ENCODE data around the gene BMP4. TPM values are rescaled to one million over a fixed set of nuclear protein-coding genes. Genes with fewer than 3 reads are reported as not detected.

The BMP4 gene
- total RNA-seq, 1 donor from 2014 or later: 36.4 TPM

DNA sequence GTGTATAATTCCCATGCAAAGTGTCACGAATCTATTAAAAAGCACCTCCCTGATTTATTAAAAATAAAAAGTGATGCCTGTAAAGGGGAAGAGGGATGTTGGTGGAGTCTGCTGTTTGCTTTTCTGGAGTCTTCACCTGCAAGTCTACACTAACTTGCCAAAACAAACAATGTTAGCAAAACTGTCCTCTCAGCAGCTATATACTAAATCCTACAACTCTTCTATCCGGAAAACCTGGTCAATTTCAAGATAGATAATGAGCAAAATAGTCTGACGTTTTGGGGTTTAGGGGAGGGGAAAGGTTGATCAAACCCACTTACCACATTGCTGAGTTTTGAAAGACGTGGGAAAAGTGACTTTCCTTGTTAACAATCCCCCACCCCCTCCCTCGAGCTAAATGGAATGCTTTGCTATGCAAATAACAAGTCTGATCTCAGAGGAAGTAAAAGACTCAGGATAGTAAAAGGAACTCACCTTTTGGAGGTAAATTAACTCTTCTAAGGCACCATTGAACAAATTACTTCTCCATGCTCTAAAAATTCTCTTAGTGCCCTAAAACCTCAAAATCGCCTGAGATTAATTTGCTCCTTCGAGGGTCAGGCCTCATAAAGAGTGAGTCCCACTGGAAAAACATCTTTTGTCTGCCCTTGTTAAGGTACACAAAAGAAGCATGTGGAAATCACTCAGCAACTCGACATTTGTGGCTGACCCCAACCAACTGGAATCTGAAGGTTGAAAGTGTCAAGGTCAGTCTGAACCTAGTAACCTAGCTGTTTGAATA lies 13.5 kb downstream of the BMP4 start:
- TF ChIP-seq, protein P1, sequence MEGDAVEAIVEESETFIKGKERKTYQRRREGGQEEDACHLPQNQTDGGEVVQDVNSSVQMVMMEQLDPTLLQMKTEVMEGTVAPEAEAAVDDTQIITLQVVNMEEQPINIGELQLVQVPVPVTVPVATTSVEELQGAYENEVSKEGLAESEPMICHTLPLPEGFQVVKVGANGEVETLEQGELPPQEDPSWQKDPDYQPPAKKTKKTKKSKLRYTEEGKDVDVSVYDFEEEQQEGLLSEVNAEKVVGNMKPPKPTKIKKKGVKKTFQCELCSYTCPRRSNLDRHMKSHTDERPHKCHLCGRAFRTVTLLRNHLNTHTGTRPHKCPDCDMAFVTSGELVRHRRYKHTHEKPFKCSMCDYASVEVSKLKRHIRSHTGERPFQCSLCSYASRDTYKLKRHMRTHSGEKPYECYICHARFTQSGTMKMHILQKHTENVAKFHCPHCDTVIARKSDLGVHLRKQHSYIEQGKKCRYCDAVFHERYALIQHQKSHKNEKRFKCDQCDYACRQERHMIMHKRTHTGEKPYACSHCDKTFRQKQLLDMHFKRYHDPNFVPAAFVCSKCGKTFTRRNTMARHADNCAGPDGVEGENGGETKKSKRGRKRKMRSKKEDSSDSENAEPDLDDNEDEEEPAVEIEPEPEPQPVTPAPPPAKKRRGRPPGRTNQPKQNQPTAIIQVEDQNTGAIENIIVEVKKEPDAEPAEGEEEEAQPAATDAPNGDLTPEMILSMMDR (conservative IDR thresholded peaks at IDR 0.05): no peak
- Mint-ChIP-seq H3K4me3 (peak overlapping the region; percentile 27), H3K9me3 (no peaks in the 10 kb centered on the region), H3K27me3 (peaks cover 33% of the 10 kb centered on the region), H3K4me1 (ENCODE audit: unreplicated experiment) (peaks cover 11% of the 10 kb centered on the region), H3K27ac (no peak overlapping the region), H3K36me3 (no peaks in the 10 kb centered on the region)
- DNase-seq (ENCODE audit: extremely low spot score, unreplicated experiment): no peak

DNA sequence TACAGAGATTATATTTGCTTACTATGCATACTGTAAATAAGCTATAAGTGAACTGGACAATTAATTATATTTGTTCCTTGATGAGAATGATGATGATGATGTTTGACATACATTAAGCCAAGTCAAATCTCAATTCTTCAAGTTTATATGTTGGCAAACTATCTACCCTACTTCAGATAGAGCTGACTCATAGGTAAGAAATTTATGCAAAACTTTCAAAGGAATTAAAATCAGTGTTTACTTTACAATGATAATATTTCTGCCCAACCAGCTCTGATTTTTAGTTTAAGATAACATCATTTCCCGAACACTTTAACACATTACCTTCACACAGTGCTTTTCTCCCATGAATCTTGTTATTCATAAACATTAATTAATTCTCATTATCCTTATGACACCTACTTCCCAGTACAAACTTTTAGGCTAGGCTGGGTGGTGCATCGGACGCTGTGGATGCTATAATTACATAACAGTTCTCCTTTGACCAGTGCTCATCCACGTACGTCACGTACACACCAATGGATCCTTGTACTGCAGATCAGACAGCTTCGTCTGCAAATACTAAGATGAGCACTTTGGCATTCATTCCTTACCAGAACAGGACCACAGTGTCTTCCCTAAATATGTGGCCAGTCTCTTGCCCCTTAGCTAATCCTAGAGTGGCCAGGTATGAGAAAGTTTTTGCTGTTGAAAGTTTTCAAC lies 18.3 kb downstream of the BMP4 start:
- Mint-ChIP-seq H3K36me3 (no peaks in the 10 kb centered on the region), H3K9me3 (peaks cover 9% of the 10 kb centered on the region), H3K27ac (no peak overlapping the region), H3K27me3 (no peaks in the 10 kb centered on the region), H3K4me3 (no peak overlapping the region), H3K4me1 (ENCODE audit: unreplicated experiment) (peaks cover 9% of the 10 kb centered on the region)
- DNase-seq (ENCODE audit: extremely low spot score, unreplicated experiment): no peak
- TF ChIP-seq, protein P1 (conservative IDR thresholded peaks at IDR 0.05): no peak

DNA sequence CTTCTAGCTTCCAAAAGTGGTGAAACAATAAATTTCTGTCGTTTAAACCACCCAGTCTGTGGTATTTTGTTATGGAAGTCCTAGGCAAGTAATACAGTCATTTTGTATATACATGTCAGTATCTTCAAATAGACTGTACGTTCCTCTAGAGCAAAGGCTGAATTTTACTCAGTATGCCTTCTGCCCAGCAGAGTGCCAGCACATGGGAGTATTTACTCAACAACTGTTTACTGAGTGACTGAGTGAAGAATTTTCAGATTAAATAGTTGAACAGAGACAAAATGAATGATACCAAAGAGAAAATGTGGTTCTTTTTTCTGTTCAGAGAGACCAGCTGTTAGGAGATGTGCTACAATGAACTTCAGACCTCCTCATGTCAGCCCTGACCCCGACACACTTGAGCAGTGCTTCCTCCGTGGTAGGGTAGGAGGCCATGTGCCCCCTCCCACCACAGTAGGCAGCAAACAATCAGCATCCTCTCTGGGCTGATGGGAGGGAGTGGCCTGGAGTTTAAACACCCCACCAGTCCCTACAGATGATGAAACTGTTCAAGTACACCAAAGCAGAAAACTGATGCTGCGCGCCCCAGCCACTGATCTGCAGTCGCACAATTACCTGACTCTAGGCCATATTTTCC lies 21.7 kb downstream of the BMP4 start:
- TF ChIP-seq, protein P1 (conservative IDR thresholded peaks at IDR 0.05): no peak
- Mint-ChIP-seq H3K36me3 (no peaks in the 10 kb centered on the region), H3K4me1 (ENCODE audit: unreplicated experiment) (peaks cover 14% of the 10 kb centered on the region), H3K27ac (no peak overlapping the region), H3K9me3 (peaks cover 9% of the 10 kb centered on the region), H3K4me3 (no peak overlapping the region), H3K27me3 (no peaks in the 10 kb centered on the region)
- DNase-seq (ENCODE audit: extremely low spot score, unreplicated experiment): no peak

DNA sequence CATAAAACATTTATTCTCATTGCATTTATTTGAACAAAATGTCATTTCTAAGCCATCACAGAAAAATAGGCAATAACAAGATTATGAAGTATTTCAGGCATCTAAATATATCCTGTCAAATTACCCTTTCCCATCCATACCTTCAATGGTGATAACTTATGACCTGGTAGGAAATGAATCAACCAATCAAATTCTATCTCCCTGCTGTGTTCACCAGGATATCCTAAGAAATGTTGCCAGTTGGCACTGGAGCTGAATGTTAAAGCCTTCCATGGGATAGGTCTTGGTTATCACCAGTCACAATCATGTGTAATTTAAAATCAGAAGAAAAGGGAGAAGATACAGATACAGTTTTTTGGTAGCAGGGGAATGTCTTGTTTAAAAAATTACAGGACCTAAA lies 23.7 kb downstream of the BMP4 start:
- H3K9me3 Mint-ChIP-seq: peaks cover 9% of the 10 kb centered on the region
- peaks cover 14% of the 10 kb centered on the region for H3K4me1 Mint-ChIP-seq (ENCODE audit: unreplicated experiment)
- H3K4me3 Mint-ChIP-seq: no peak overlapping the region
- H3K27me3 Mint-ChIP-seq: no peaks in the 10 kb centered on the region
- no peaks in the 10 kb centered on the region for H3K36me3 Mint-ChIP-seq
- no peak for DNase-seq (ENCODE audit: extremely low spot score, unreplicated experiment)
- TF ChIP-seq, protein P1 (conservative IDR thresholded peaks at IDR 0.05): no peak
- H3K27ac Mint-ChIP-seq: no peak overlapping the region

DNA sequence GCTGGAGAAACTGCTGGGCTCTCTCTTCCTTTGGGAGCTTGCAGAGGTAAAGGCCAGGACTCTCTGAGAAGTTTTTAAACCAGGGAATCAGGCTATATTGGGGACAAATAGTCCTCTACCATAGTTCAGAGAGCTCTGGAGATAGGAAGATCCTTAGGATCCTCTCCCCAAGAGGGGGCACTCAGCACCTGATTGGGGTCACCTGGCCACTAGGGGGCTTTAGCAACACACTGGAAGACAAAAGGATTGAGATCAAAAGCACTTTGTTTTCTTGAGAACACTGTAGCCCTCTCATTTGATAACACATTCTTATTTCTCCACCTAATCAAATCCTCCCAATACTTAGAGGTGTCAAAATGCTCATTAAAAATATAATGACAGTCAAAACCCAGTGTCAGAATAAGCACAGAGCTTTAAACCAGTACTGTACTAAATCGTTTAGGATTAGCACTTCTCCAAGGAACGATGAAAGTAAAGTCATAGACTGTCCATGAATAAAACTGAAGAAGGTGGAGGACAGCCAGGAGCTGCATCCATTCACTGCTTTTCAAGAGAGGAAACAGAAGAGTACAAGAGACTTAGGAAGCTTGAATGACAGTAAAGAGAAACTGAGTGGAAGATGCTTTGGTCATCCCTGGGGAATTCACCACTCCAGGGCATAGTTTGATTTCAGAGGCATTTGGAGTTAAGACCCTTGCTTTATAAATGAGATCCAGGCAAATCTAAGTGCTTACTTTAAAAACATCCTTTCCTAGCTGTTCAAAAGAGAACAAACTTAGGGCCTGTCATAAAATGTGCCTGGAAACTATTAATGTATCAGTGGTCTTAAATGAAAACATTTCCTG lies 26.5 kb downstream of the BMP4 start:
- H3K27ac Mint-ChIP-seq: no peak overlapping the region
- no peaks in the 10 kb centered on the region for H3K9me3 Mint-ChIP-seq
- peaks cover 14% of the 10 kb centered on the region for H3K4me1 Mint-ChIP-seq (ENCODE audit: unreplicated experiment)
- H3K4me3 Mint-ChIP-seq: no peak overlapping the region
- no peaks in the 10 kb centered on the region for H3K36me3 Mint-ChIP-seq
- TF ChIP-seq, protein P1 (conservative IDR thresholded peaks at IDR 0.05): peak; percentile 61
- H3K27me3 Mint-ChIP-seq: no peaks in the 10 kb centered on the region
- DNase-seq (ENCODE audit: extremely low spot score, unreplicated experiment): no peak

All from type B pancreatic cell (in vitro differentiated cells).